NCI-H2081 (cell line): Measurements from ENCODE around the gene RSU1.

Experiments
- DNase-seq, 2 experiments: peaks; one replicate each; lab custom pipeline; 2025; lab: John Stamatoyannopoulos, UW

The RSU1 gene

GRCh38 chr10:16741540-16741939 lies 75.7 kb downstream of the RSU1 start:
- peak; percentile 76 to 91 for DNase-seq

GRCh38 chr10:16737420-16737819 lies 79.8 kb downstream of the RSU1 start:
- no peak for DNase-seq

DNA sequence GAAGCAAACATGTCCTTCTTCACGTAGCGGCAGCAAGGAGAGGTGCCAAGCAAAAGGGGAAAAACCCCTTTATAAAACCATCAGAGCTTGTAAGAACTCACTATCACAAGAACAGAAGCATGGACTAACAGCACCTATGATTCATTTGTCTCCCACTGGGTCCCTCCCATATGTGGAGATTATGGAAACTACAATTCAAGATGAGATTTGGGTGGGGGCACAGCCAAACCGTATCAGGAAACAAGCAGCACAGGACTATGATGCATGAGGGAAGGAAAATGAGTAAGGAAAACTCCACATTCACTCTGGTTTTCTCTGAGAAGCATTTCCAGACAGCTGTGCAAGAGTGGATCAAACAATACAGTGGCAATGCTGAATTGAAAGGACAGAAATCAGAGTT lies 81.6 kb downstream of the RSU1 start:
- DNase-seq, result no peak

DNA sequence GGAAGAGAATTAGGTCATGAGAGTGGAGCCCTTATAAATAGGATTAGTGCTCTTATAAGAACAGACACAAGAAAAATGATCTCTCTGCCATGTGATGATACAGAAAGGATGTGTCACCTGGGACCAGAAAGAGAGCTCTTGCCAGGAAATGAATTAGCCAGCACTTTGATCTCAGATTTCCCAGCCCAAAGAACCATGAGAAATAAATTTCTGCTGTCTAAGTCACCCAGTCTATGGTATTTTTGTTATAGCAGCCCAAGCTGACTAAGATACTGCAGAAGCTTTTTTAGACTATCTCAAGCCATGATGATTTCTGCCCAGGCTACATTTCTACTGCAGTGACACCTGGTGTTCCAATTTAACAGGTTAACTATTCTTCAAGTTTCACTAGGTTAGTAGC lies 84.8 kb downstream of the RSU1 start:
- no peak for DNase-seq

GRCh38 chr10:16728266-16728665 lies 89.0 kb downstream of the RSU1 start:
- DNase-seq, result no peak

- no peak for DNase-seq
Observed at GRCh38 chr10:16727666-16728065, 89.6 kb downstream of the RSU1 start.

DNA sequence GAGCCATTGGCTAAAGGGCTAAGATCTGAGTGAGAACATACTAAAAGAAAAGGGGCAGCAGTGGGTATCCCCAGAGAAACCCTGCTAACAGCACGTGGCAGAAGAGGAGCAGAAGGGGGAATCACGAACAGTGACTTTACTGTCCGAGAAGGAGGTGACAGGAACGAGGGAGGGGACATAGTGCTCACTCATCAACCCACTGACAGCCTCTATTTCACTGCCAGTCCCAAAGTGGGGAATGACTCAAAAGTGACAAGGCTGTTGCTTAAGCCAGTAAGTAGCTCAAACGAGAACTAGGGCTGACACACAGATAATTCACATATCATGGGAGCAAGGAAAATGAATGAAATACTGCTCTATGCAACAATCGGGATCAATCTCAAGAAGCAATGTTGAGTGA lies 92.7 kb downstream of the RSU1 start:
- no peak for DNase-seq

DNA sequence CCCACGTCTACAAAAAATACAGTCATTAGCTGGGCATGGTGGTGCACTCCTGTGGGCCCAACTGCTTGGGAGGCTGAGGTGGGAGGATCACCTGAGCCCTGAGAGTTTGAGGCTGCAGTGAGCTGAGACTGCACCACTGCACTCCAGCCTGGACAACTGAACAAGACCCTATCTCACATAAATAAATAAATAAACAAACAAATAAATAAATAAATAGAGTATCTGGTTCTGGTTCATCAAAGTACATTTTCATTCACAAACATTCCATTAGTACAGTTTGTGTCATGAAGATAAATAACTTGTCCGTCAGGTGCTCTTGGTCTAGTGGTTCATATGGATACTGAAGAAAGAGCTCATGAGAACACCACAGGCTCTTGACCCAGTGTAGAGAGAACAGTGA lies 96.4 kb downstream of the RSU1 start:
- no peak for DNase-seq

GRCh38 chr10:16717622-16718395 lies 99.4 kb downstream of the RSU1 start:
- no peak for DNase-seq

DNA sequence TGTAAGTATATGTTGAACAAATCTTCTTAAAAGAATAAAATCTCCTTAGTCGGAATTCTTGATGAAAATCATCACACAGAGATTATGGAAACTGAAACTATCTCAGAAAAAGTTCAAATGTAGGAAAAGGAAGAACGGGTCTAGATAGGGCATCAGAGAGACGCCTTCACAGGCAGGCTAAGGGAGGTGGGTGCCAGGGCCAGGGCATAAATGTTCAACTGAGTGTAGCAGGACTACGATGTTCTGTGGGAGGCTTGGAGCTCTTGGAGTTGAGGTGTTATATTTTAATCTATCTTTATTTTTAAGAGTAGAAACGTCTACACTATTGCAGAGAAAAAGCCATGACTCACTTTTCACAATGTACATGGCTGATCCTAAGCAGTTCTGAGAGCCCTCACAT lies 101.2 kb downstream of the RSU1 start:
- no peak for DNase-seq

- no peak for DNase-seq
Observed at GRCh38 chr10:16713290-16713689, 103.9 kb downstream of the RSU1 start.

GRCh38 chr10:16712883-16713282 lies 104.3 kb downstream of the RSU1 start:
- no peak for DNase-seq

DNA sequence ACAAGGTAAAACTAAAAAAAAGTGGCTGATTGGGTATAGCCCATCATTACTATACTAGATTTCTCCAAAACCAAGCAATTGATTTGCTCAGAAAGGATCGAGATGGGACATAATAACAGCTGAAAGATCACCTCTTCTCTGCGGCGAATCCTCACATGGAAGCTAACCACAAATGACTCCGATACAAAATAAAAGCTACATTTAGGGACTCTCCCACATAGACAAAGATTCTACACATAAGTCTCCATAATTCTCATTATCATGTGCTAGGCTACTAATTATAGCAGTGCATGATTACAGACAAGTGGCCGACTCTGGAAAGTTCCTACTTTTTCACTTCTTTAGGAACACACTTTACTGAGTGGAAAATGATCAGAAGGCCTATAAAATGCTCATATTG lies 116.9 kb downstream of the RSU1 start:
- no peak for DNase-seq

GRCh38 chr10:16699435-16700057 lies 117.7 kb downstream of the RSU1 start:
- DNase-seq, result no peak

- no peak for DNase-seq
Observed at GRCh38 chr10:16698461-16698860, 118.8 kb downstream of the RSU1 start.

DNA sequence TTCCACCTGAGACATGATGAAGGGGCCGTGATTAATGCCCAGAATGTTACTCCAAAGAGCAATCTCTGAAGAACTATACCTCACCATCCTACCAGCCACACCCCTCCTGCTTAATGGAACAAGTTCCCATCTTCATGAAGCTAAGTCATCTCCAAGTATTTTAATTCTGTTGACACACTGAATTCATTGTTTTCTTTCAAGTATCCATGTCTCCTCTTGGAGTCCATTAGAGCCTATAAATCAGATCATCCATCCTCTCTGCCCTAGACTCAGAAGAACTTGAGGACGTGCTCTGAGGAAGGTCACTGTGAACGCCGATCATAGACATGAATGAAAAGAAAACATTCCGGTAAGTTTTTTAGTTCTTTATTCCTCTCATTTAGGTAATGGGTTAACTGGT lies 126.8 kb downstream of the RSU1 start:
- no peak for DNase-seq

GRCh38 chr10:16689696-16690095 lies 127.5 kb downstream of the RSU1 start:
- DNase-seq, result no peak

DNA sequence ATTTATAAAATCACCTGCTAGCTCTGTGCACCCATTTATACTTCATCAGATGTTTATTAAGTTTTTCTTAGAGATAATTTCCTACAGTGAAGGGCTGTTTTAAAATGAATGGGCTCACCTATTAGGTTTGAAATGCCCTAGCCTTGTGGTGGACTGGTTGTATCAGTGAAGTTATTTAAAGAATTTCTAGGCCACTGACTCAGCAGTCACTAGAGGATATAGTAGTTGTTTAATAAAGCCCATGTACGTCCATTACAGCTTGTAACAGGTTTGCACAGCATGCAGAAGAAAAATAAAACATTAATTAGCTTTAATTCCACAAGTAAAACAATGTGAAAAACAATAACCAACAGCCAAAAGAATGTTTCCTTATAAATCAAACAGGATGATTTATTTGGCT lies 128.0 kb downstream of the RSU1 start:
- DNase-seq, result no peak

GRCh38 chr10:16686054-16686902 lies 130.9 kb downstream of the RSU1 start:
- DNase-seq, result peak in 1 of 2 experiments; percentile 17

GRCh38 chr10:16685551-16685950 lies 131.7 kb downstream of the RSU1 start:
- DNase-seq, result no peak

DNA sequence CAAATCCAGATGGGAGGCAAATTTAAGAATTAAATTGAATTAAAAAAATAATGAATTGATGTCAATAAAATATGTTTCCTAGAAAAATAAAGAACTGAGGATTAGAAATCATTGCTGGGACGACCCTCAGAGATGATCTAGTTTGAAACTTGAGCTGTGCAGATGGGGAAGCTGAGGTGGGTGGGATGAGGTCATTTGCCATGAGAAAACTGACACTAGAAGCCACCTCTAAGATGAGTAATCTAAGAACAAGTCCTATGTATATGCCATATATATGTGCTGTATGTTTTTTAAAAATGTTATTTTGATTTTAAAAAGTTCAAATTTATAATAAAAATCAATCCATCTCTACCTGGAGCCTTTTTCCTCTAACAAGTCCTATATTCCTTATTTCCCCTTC lies 135.7 kb downstream of the RSU1 start:
- no peak for DNase-seq

DNA sequence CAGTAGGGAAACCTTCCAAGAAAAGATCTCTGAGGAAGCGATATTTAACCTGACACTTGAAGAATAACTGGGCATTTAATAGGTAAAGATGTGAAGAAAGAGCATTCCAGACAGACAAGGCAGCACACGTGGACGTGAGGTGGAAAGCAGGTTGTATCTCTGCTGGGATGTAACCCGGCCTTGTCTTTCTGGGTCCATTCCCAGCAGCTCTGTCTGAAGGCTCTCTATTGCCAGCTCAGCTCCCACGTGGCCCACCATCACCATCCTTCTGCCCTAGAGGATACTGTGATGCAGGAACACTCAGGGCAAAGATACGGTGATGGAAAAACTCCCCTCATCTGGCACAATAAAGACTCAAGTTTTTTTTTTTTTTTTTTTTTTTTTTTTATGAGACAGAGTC lies 137.7 kb downstream of the RSU1 start:
- no peak for DNase-seq

DNA sequence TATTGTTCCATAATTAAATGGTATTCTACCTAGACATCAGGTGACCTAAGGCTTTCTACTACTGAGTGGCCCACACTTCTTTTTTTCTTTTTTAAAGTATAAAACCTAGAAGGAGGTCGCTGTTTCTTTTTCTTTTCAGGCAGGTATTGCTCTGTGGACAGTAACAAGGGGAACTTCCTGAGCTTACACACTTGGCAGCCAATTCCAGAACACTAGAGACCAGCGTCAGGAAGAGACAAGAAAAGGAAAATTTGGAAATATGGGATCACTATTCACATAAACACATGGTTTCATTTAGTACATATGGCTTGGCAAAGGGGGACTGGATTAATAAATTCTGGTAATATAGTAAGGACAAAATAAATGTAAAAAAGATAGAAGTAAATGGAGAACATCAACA lies 141.9 kb downstream of the RSU1 start:
- DNase-seq, result no peak
